KMS-11 (cell line): Measurements from ENCODE around the gene MRPL58.
A peak's percentile ranks its signal among the peaks of the same experiment; 100 is the strongest.

Source experiments
- H2AFZ ChIP-seq: fragments of 200-600 bp; sonication (generic); 2 replicates; pipeline ENCODE4 v1.6.1; 2016; ENCODE audit warnings: antibody characterized with exemption, mixed run types, low read depth
- H3K27ac ChIP-seq: fragments of 200-600 bp; sonication (generic); 2 replicates; pipeline ENCODE4 v1.6.1; 2016; ENCODE audit warnings: mild to moderate bottlenecking, mixed run types
- H3K27me3 ChIP-seq: fragments of 200-600 bp; sonication (generic); 2 replicates; pipeline ENCODE4 v1.6.1; 2017; ENCODE audit warnings: mild to moderate bottlenecking, low read depth, mixed run types, moderate library complexity; ENCODE audit not compliant: insufficient read depth
- H3K36me3 ChIP-seq: fragments of 200-600 bp; sonication (generic); 2 replicates; pipeline ENCODE4 v1.6.1; 2017; ENCODE audit warnings: mild to moderate bottlenecking, mixed run types; ENCODE audit not compliant: insufficient read depth
- H3K4me1 ChIP-seq: fragments of 200-600 bp; sonication (generic); 2 replicates; pipeline ENCODE4 v1.6.1; 2016; ENCODE audit warnings: mild to moderate bottlenecking, low read depth, mixed run types; ENCODE audit not compliant: poor library complexity, severe bottlenecking
- H3K4me2 ChIP-seq: fragments of 200-600 bp; sonication (generic); 2 replicates; pipeline ENCODE4 v1.7.0; 2016; ENCODE audit warnings: mild to moderate bottlenecking, mixed run types
- H3K4me3 ChIP-seq: fragments of 200-600 bp; sonication (generic); IDR thresholded peaks from 2 replicates; pipeline ENCODE4 v1.6.1; 2017; ENCODE audit warnings: low read depth, low read length, mixed read lengths; ENCODE audit not compliant: insufficient read depth
- H3K79me2 ChIP-seq: fragments of 200-600 bp; sonication (generic); 2 replicates; pipeline ENCODE4 v1.6.1; 2016; ENCODE audit warnings: low read depth, mixed run types; ENCODE audit not compliant: insufficient read depth
- H3K9ac ChIP-seq: fragments of 200-600 bp; sonication (generic); 2 replicates; pipeline ENCODE4 v1.6.1; 2016; ENCODE audit warnings: mild to moderate bottlenecking, mixed run types
- H4K20me1 ChIP-seq: fragments of 200-600 bp; sonication (generic); 2 replicates; pipeline ENCODE4 v1.6.1; 2016; ENCODE audit warnings: mild to moderate bottlenecking, mixed run types; ENCODE audit not compliant: insufficient read depth
- TF ChIP-seq, protein P1 (sequence below): fragments of 200-600 bp; sonication (generic); conservative IDR thresholded peaks from 2 replicates; pipeline ENCODE4 v1.6.1; 2017; ENCODE audit warnings: low read depth, mild to moderate bottlenecking, antibody characterized with exemption, low read length, moderate library complexity, mixed read lengths

MRPL58 gene

DNA sequence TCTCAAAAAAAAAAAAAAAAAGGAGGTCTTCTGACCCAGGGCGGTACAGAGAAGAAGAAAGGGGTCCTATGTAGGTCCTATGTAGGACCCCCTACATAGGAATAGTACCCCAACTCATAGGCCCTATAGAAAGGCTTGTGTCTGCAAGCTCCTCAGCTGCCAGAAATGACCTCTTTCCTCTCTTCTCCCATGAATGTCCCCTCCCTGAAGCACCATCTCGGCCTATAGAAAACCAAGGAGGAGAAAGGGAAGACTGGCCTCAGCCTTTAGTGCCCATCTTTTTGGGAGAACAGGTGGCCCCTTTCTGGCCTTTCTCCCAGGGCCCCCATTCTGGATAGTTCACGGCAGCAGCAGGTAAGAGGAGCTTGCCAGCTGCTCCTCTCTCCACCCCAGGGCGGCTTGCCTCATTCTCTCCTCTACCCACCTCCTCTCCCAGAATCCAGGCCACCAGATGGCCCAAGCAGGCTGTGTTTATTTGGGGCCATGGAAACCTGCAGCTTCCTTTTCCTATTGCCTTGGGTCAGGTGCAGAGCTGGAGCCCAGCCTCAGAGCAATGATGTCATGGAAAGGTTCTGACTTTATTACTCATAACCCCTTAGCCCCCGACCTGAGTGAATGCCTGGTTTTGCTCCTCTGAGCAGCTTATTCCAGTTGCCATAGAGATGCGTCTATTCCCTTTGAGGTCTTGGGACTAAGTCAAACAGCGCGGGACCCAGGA lies 1.6 kb upstream of the MRPL58 start:
- no peak overlapping the region for H3K4me2 ChIP-seq
- no peaks in the 10 kb centered on the region for H3K27me3 ChIP-seq
- TF ChIP-seq, protein P1, sequence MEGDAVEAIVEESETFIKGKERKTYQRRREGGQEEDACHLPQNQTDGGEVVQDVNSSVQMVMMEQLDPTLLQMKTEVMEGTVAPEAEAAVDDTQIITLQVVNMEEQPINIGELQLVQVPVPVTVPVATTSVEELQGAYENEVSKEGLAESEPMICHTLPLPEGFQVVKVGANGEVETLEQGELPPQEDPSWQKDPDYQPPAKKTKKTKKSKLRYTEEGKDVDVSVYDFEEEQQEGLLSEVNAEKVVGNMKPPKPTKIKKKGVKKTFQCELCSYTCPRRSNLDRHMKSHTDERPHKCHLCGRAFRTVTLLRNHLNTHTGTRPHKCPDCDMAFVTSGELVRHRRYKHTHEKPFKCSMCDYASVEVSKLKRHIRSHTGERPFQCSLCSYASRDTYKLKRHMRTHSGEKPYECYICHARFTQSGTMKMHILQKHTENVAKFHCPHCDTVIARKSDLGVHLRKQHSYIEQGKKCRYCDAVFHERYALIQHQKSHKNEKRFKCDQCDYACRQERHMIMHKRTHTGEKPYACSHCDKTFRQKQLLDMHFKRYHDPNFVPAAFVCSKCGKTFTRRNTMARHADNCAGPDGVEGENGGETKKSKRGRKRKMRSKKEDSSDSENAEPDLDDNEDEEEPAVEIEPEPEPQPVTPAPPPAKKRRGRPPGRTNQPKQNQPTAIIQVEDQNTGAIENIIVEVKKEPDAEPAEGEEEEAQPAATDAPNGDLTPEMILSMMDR, result no peak
- H4K20me1 ChIP-seq, result no peaks in the 10 kb centered on the region
- H3K9ac ChIP-seq, result no peak overlapping the region
- H3K4me3 ChIP-seq, result no peak overlapping the region
- H3K4me1 ChIP-seq, result peaks cover 12% of the 10 kb centered on the region
- H3K27ac ChIP-seq, result no peak overlapping the region
- H2AFZ ChIP-seq, result no peak overlapping the region
- H3K79me2 ChIP-seq, result peaks cover 12% of the 10 kb centered on the region
- H3K36me3 ChIP-seq, result no peaks in the 10 kb centered on the region

DNA sequence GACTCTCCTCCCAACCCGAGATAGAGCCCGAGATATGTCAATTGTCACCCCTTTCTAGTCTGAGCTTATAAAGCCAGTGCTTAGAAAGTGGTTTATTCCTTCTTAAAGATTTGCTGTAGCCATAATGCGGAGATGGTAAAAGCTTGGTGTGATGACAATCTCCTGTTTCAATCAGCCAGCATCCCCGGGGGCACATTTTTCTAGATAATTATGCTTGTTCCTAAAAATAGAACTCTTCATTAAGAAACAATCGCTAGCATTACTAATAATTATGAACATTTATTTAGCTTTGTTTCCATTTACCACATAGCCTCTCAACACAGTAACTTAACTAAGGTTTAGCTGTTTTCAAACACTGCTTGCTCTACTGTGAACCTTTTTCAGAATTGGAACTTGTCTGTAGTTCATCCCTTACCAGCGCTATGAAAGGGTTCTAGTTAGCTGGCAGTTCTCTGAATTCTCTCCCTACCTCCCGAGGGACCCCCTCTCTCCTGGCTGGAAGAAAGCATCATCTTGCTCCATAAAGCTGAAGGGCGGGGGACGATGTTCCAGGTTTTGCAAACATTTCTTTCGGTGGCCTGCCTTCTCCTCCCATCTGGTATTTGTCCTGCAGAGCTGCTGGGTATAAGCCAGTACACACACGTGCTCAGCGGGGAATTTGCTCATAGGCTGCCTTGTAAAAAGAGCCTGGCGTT lies 922 bp upstream of the MRPL58 start:
- Histone ChIP-seq H3K4me2 (no peak overlapping the region; the same call in 1 of the 2 replicates), H3K36me3 (no peaks in the 10 kb centered on the region), H3K4me3 (no peak overlapping the region), H3K9ac (no peak overlapping the region), H3K27ac (no peak overlapping the region), H3K79me2 (peaks cover 12% of the 10 kb centered on the region), H3K4me1 (peaks cover 12% of the 10 kb centered on the region), H4K20me1 (no peaks in the 10 kb centered on the region), H3K27me3 (no peaks in the 10 kb centered on the region), H2AFZ (peak overlapping the region; percentile 99)
- TF ChIP-seq, protein P1, result no peak

DNA sequence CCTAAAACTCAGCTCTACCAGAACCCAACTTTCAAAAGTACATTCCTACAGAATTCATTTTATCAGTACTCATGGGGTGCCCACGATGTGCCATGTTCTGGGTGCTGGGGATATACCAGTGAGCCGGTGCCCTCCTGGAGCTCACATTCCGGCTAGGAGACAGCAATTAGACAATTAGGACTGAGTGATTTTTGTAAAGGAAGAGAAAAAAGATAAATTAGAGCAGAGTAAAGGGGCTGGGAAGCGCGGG lies 449 bp upstream of the MRPL58 start:
- Histone ChIP-seq H3K4me2 (peak overlapping the region; percentile 48), H3K4me3 (no peak overlapping the region), H3K79me2 (peaks cover 12% of the 10 kb centered on the region), H3K36me3 (no peaks in the 10 kb centered on the region), H3K9ac (peak overlapping the region; percentile 85; the same call in 1 of the 2 replicates), H2AFZ (peak overlapping the region; percentile 99), H3K27ac (0 out of 2 replicates have a peak overlapping the region, but pooled peaks have one; percentile 58), H3K27me3 (no peaks in the 10 kb centered on the region), H4K20me1 (no peaks in the 10 kb centered on the region), H3K4me1 (peaks cover 12% of the 10 kb centered on the region)
- TF ChIP-seq, protein P1, result no peak

DNA sequence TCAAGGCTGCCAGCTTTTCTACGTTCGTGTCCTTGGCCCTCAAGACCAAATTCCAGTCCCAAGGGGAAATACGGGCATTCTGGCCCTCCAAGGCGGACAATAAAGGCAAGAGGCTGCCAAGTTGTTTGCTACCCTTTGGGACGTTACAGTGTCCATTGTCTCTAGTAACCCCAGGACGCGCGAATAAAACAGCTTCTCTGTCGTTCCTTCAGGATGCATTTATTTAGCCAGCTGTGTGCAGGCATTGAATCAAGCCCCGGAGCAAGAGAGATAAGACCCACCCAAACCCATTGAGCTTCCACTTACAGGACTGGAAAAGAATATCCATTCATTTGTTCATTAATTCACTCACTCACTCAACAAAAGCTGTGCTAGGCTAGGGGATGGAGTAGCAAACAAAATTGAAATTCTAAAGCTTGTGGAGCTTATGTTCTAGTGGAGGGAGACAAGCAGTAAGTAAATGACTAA lies 656 bp downstream of the MRPL58 start:
- Histone ChIP-seq H3K27ac (peak overlapping the region; percentile 58), H3K4me2 (peak overlapping the region; percentile 99), H3K9ac (peak overlapping the region; percentile 85), H3K36me3 (no peaks in the 10 kb centered on the region), H4K20me1 (no peaks in the 10 kb centered on the region), H3K27me3 (no peaks in the 10 kb centered on the region), H3K4me3 (no peak overlapping the region), H3K79me2 (peaks cover 12% of the 10 kb centered on the region), H3K4me1 (peaks cover 12% of the 10 kb centered on the region), H2AFZ (peak overlapping the region; percentile 99; the same call in 1 of the 2 replicates)
- TF ChIP-seq, protein P1, result no peak
